KOPT-K1 (cell line): Measurements from ENCODE around the gene LYVE1.

Experiments used
- H3K27ac ChIP-seq: fragments of 200-600 bp; sonication (generic); 2 replicates; pipeline ENCODE4 v1.5.1; 2016; ENCODE audit warnings: antibody characterized with exemption, mild to moderate bottlenecking, low read depth, low read length; ENCODE audit not compliant: poor library complexity, severe bottlenecking
- H3K36me3 ChIP-seq: fragments of 200-600 bp; sonication (generic); 2 replicates; pipeline ENCODE4 v1.5.1; 2017; ENCODE audit warnings: antibody characterized with exemption, mild to moderate bottlenecking, low read length, moderate library complexity; ENCODE audit not compliant: insufficient read depth
- H3K9me3 ChIP-seq: fragments of 200-600 bp; sonication (generic); 2 replicates; pipeline ENCODE4 v1.5.1; 2017; ENCODE audit warnings: antibody characterized with exemption, low read length, mild to moderate bottlenecking; ENCODE audit not compliant: insufficient read depth, poor library complexity, severe bottlenecking

The LYVE1 gene

GRCh38 chr11:10579700-10580099 is 11.2 kb upstream of the LYVE1 start:
- H3K9me3 ChIP-seq, result no peaks in the 10 kb centered on the region
- H3K27ac ChIP-seq, result no peak overlapping the region
- H3K36me3 ChIP-seq, result no peaks in the 10 kb centered on the region

DNA sequence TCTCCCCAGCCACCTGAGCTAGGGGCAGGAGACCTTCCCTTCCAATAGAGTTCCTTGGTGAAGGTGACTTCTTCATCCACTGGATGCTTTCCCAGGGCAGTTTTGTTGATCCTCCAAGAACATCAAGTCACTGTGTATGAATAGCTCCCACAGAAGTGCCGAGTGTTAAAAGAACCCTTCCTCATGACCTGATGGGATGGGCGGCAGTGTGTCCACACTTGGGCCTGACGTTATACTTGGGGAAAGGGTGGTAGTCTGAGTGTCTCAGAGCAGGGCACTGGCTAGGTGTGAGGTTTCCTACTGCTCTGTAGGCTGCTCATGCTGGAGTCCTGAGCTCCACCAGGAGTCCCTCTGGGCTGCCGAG is 7.6 kb upstream of the LYVE1 start:
- Histone ChIP-seq H3K27ac (no peak overlapping the region), H3K9me3 (no peaks in the 10 kb centered on the region), H3K36me3 (no peaks in the 10 kb centered on the region)

DNA sequence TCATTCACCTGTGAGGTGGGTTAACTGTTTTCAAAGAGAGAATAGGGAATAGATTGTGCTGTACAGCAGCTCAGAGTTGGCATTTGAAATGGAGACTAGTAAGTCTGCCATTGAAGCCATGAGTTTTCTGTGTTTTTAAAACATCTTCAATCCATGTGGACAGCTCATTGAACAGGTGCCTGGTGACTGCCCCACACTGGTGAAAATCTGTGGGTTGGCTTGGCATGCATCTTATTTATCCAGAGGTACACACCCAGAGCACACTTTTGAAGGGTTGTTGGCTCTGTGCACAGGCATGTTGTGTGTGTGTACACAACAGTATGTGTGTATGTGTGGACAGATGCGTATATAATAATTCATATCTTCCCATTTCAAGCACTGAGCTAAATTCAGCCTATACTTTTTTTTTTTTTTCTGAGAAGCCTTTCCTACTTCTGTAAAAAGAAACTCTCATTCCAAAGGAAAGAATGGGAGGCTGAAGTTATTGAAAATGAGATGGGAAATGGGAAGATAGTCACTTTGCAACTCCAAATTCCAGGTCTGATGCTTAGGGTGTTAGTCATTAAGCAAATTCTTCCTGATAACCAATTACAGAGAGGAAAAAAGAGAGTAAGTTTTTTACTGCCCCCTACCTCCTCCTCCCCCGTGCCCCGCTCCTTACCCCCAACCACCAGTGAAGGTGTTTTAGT is 7.0 kb upstream of the LYVE1 start:
- Histone ChIP-seq H3K36me3 (no peaks in the 10 kb centered on the region), H3K27ac (no peak overlapping the region), H3K9me3 (no peaks in the 10 kb centered on the region)

DNA sequence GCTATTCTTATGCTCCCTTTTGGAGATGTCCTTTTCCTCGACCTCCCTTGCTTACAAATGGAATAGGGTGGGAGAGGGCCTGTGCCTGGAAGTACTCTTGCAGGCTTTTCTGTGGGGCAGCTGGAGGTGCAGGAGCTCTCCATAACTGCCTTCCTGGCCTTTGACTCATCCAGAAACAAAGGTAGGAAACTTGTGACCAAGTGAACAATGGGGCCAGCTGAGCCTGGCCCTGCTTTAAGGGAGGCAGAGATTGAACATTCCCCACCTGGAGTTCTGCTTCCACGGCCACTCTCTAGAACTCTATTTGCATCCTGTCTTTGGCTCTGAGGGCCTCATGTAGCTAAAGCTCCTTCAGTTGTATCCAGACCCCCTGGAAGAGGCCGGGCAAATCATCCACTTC is 5.1 kb upstream of the LYVE1 start:
- Histone ChIP-seq H3K9me3 (no peaks in the 10 kb centered on the region), H3K36me3 (no peaks in the 10 kb centered on the region), H3K27ac (no peak overlapping the region)

- no peak overlapping the region for H3K27ac ChIP-seq
- no peaks in the 10 kb centered on the region for H3K9me3 ChIP-seq
- no peaks in the 10 kb centered on the region for H3K36me3 ChIP-seq
Measured at GRCh38 chr11:10573028-10573427, 4.6 kb upstream of the LYVE1 start.

GRCh38 chr11:10572533-10572932 is 4.1 kb upstream of the LYVE1 start:
- H3K27ac ChIP-seq, result no peak overlapping the region
- H3K36me3 ChIP-seq, result no peaks in the 10 kb centered on the region
- no peaks in the 10 kb centered on the region for H3K9me3 ChIP-seq

- H3K36me3 ChIP-seq, result no peaks in the 10 kb centered on the region
- no peak overlapping the region for H3K27ac ChIP-seq
- H3K9me3 ChIP-seq, result no peaks in the 10 kb centered on the region
Measured at GRCh38 chr11:10567446-10567845, 1.0 kb downstream of the LYVE1 start.

DNA sequence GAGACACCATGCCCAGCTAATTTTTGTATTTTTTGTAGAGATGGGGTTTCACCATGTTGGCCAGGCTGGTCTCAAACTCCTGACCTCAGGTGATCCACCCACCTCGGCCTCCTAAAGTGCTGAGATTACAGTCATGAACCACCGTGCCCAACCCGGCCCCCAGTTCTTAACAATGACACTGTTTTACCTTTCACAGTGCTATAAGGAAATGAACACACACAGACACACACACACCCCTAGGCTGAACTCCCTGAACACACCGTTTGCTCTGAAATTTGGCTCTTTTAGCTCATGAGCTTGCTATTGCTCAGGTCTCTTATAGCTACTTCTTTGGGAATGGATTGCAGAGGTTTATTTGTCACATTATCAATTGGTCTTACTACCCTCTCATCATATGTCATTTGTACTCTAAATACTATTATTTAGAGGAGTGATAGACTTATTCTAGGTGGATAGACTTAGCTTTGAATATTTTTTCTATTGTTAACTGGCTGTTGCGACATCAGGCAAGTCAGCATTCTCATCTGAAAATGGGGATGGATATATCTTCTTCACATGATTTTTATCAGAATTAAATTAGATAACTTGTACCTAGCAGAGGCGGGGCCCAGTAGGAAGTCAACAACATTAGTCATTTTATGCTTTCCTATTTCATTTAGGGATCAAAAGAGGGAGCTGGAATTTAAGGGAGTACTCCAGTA is 2.1 kb downstream of the LYVE1 start:
- Histone ChIP-seq H3K9me3 (no peaks in the 10 kb centered on the region), H3K27ac (no peak overlapping the region), H3K36me3 (no peaks in the 10 kb centered on the region)

GRCh38 chr11:10565493-10565892 is 3.0 kb downstream of the LYVE1 start:
- Histone ChIP-seq H3K9me3 (no peaks in the 10 kb centered on the region), H3K36me3 (no peaks in the 10 kb centered on the region), H3K27ac (no peak overlapping the region)

GRCh38 chr11:10564696-10565318 is 3.7 kb downstream of the LYVE1 start:
- no peak overlapping the region for H3K27ac ChIP-seq
- no peaks in the 10 kb centered on the region for H3K36me3 ChIP-seq
- no peaks in the 10 kb centered on the region for H3K9me3 ChIP-seq

DNA sequence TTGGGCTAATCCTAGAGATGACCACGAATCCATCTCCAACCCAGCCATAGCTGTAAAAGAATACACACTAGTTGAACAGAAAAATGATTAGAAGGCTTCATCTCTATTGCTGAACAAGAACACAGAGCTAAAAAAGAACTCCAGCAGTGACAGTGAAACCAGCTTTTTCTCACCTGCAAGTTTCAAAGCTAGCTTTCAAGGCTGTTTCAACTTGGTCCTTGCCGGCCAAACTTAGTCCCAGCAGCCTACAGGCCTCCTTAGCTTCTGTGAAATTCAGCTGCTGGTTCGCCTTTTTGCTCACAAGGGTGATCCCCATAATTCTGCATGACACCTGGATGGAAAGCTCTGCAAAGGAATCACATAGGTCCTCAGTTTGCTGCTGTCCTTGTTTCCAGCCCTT is 4.4 kb downstream of the LYVE1 start:
- Histone ChIP-seq H3K36me3 (no peaks in the 10 kb centered on the region), H3K9me3 (no peaks in the 10 kb centered on the region), H3K27ac (no peak overlapping the region)

DNA sequence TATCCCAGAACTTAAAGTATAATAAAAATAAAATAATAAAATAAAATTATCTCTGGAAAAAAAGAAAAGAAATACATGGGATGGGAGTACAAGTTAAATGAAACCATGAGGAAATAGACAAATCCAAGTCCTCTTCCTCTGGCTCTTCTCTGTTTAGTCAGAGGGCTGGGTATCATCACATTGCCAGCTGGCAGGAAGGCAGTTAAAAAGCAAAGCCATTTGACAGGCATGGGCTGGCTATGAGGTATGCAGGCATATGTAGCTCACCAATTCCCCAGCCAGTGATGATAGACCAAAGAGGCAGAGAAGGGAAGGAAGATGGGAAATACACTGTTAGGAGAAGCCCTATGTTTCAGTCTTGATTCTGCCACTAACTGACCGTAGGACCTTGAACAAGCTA is 6.5 kb downstream of the LYVE1 start:
- no peak overlapping the region for H3K27ac ChIP-seq
- no peaks in the 10 kb centered on the region for H3K36me3 ChIP-seq
- H3K9me3 ChIP-seq, result no peaks in the 10 kb centered on the region

DNA sequence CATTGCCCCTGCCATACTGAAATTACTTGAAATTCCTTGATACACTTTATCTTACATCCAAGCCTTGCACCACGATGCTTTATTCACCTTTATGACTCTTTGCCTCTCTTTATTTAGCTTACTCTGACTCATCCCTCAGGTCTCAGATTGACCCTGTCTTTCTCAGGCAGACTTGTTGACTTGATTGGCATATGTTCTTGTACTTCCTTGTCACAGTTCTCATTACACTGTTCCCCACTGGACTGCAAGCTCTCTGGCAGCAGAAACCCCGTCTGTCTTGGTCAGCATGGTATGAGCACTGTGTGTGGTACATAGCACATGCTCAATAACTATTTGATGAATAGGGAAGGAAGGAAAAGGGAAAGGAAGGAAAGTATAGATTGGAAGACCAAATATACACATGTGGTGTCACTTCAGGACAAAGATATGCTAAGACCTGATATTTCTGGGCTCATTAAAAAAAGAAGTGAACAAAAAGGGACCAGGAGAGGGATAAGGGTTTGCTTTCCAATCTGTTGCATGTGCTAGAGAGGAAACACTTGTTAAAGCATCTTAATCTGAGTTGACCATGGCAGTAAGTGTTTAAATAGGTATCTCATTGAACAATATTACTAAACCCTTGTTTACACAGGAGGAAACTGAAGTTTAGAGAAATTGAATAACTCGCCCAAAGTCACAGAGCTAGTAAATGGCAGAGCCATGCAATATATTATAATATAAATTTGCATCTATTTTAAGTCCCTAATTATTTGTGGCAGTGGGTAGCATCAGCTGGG is 7.2 kb downstream of the LYVE1 start:
- H3K27ac ChIP-seq, result no peak overlapping the region
- no peaks in the 10 kb centered on the region for H3K36me3 ChIP-seq
- H3K9me3 ChIP-seq, result no peaks in the 10 kb centered on the region

DNA sequence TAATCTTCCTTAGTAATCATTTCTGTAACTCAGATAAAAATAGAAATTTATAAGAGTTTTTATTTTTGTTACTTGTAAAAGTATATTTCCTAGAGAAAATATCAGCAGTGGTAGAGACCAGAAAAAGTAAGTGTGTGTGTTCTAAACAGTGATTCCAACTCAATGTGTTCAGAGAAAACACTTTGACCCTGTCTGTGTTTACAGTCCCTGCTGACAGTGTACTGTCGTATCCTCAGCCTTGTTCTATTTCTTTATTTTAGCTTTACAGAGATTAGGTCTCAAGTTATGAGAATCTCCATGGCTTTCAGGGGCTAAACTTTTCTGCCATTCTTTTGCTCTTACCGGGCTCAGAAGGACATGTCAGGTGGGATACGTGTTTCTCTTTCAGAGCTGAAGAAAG is 10.2 kb downstream of the LYVE1 start:
- H3K9me3 ChIP-seq, result no peaks in the 10 kb centered on the region
- H3K36me3 ChIP-seq, result no peaks in the 10 kb centered on the region
- no peak overlapping the region for H3K27ac ChIP-seq

GRCh38 chr11:10556590-10556989 is 11.9 kb downstream of the LYVE1 start:
- Histone ChIP-seq H3K27ac (no peak overlapping the region), H3K9me3 (peaks cover 8% of the 10 kb centered on the region), H3K36me3 (no peaks in the 10 kb centered on the region)
